GM19043 (cell line): ENCODE results near the gene WIZ.

Source experiments
- ATAC-seq: cut with Tn5 transposase; IDR thresholded peaks from one replicate; pipeline ENCODE4 v1.9.1; 2021; ENCODE audit warnings: low read depth; ENCODE audit not compliant: unreplicated experiment

Gene WIZ

DNA sequence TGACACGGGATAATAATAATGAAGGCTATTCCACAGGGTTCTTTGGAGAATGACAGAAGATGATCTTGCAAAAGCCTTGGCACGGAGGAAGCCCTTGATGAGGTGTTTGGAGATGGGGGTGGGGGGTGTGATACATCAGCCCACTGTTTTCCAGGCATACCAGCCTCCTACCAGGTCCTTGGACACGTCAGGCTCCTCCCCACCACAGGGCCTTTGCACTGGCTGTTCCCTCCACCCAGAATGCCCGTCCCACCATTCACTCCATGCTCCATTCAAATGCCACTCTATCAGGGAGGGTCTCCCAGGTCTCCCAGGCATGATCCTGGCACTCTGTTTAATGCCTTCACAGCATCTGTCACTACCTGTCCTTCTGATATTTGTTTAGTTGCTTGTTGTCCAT is 2.7 kb downstream of the WIZ start:
- ATAC-seq = no peak

DNA sequence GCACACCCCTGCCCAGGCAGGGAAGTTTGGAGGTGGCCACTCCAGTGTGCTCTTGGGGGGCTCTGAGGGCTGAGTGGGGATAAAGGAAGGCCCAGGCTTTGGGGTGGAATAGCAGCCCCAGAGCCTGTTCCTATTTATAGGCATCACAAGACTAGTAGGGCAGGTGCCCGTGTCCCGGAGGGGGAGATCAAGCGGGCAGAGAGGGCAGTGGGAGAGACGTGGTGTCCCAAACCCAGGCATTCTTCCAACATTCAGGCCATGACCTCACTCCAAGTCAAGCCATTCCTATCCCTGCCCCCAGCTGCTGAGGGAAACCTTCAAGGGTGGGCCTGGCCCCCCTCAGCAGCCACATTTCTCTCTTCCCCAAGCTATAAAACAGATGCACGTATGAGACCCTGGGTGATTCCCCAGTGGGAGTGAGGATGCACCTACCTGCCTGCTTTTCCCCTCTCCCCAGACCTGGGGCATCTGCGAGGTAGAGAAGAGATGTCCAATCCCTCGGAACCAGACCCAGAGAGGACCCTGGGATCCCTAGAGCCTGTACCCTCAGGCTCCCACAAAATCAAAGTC is 3.9 kb downstream of the WIZ start:
- no peak for ATAC-seq

DNA sequence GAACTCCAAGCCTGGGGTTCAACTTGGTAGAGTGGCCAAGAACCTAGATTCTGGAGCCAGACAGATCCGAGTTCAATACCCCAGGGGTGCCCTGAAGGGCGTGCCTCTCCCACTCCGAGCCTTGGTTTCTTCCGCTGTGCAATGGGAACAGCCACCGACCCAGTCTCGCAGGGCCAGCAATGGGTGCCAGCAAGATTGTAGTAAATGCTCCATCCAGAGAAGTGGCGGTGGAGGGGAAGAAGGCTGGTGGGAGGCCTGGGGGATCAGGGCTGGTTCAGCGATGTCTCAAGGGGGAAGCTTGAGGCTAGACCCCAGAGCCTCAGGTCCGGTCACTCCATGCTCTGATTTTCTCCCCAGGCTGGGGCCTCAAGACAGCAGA is 4.5 kb downstream of the WIZ start:
- ATAC-seq = no peak

DNA sequence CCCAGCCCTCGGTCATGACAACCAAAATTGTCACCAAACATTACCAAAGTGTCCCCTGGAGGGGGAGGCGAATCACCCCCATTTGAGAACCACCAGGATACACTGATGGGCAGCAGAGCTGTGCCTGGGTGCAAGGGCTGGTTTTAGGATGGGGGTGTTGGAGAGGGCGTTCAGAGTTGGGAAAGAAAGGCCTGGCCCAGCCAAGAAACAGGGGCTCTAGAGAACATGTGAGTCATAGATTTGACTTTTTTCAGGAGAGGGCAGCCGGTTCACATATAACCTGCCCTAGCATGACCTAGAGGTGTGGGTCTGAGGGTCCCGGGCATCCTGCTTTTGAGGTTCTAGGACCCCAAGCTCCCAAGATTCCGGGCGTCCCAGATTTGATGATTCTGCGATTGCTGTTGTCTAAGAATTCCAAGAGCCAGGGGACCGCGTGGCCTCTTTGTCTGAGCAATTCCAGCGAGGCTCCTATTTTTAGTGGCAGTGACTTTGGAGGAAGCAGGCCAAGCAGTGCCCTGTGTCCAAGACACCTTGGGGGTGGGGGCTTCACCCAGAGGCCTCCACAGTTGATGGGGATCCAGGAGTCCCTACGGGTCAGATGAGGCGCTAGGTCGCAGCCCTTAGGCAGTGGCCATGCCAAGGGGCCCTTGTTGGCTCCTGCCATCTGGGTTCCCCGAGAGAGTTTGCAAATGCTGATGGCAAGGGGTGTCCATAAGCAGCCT is 5.1 kb downstream of the WIZ start:
- ATAC-seq = no peak

DNA sequence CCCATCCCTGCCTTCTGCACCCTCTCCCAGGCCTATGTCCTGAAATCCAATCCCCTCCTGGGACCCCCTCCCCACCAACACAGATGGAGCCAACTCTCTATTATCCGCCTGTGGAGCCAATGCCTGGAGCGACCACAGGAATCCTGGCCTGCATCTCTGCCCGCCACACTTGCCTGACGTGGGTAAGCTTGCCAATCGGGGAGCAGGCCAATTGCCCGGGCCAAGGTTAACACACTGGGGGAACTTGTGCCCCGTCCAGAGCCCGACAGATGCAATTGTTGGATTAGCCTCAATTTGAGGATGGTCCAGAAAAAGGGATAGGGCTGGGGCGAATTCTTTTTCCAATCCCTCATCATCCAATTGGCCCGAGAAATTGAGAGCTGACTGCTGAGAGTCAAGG is 5.9 kb downstream of the WIZ start:
- ATAC-seq = no peak

DNA sequence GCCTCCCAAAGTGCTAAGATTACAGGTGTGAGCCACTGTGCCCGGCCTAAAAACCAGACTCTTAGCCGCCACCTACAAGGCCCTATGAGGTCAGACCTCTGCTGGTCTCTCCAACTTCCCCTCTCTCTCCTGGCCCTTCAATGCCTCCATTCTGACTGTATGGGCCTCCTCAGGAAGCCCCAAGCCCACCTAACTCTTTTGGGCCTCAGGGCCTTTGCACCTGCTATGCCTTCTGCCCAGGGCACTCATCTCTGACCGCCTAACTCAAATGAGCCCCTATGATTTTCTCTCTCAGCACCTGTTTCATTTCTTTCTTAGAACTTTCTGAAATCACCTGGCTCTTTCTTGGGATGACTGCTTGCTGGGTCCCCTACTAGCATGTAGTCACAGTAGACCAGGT is 6.4 kb downstream of the WIZ start:
- ATAC-seq = no peak

DNA sequence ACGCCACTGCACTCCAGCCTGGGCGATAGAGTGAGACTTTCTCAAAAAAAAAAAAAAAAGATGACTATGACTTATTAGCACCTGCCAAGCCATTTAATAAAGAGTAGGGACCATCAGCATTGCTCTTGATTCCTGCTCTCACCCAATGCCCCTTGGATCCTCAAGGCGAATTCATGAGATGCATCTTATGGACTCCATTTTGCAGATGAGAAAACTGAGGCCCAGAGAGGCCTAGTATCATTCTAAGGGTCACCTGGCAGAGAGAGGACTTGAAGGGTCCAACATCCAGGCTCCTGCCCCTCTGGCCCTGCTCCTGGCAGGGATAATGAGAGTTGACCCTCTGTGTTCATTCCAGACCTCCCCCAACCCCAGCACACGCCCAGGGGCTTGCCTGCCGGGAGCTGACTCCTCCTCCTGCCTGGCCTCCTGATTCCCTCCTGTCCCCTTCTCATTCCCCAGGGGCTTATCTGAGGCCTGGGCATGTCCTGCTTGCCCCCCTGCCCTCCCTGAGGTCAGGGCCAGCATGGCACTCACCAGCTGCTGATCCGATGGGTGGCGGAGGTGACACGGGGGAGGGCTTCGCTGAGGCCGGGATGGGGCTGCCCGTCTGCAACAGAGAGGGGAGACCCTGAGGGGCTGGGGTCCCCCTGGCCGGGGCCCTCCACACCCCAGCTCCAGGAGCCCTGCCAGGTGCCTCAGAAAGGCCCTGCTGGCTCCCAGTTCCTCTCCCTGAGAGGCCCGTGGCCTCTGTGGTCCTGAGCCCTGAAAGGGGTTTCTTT is 7.4 kb downstream of the WIZ start:
- no peak for ATAC-seq

DNA sequence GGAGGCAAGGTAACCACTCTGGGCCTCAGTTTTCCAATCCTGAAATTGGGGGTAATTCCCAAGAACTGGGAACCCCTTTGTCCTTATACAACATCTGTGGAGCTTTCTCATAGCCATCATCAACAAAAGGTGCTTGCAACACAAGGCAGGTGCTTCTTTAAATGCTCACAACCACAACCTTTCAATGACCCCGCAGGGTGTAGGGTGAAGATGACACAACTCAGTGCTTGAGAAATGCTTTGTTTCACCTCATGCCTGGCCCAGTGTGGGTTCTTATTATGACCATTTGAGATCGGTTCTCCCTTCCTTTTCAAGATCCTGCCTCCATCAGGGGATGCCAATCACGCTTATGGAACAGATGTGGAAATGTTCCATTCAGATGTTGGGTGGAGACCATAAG is 8.4 kb downstream of the WIZ start:
- ATAC-seq = no peak

DNA sequence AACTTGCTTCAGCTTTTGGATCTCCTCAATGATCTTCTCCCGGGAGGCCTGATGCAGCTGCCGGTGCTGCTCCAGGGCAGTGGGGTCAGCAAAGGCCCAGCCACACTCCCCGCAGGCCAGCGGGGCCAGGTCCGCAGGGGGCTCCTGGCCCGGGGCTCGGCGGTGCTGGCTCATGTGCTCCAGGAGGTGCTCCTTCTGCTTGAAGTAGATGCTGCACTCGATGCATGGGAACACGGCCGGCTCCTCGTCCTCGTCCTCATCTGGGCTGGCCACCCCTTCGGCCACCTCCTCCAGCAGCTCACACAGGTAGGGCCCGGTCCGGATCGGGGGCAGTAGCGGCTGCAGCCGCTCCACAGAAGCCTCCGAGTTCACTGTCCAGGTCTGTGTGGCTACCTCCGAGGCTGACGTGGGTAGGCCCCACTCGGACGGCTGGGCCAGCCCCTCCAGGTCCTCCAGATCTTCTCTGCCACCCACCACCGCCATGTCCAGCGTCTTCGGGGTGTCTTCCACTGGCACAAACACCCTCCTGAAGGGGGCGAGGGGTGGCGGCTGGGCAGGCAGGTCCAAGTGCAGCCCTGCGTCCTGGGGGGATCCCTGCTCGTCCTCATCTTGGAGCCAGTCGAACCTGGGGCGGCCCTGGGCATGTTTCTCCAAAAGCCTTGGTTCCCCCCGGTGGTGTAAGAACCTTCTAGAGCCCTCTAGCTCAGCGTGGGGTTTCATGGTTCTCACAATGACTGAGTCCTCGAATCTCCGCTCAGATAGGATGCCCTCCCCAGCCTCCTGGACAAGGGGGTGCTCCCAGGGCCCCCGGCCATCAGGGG is 9.7 kb downstream of the WIZ start:
- no peak for ATAC-seq

DNA sequence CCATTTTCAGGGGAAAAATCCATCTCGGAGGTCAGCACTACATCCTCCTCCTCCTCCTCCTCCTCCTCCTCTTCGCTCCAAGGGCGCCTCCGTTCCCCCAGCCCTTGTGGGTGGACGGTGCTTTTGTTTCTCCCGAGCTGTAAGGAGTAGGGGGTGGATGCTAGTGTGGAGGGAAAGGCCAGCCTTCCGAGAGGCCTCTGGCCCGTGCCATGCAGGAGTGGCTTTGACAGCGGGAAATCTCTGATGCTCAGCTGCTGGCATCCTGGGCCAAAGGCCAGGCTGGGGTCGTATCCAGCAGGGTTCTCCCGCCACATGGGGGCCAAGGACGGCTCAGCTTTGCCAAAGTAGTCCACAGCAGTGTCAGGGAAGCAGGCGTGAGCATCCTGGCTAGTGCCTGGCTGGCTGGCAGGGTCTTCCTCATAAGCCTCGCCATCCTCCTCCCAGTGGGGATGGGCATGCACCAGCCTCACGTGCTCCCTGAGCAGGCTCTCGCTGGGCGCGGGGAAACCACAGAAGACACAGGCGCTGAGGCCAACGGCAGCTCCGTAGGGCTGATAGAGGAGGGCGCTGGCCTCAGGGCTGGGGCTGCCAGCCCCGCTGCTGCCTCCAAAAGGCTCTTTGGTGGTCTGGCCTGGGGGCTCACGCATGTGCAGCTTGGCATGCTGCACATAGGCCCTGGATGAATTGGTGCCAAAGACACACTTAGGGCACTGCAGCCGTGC is 10.5 kb downstream of the WIZ start:
- no peak for ATAC-seq

DNA sequence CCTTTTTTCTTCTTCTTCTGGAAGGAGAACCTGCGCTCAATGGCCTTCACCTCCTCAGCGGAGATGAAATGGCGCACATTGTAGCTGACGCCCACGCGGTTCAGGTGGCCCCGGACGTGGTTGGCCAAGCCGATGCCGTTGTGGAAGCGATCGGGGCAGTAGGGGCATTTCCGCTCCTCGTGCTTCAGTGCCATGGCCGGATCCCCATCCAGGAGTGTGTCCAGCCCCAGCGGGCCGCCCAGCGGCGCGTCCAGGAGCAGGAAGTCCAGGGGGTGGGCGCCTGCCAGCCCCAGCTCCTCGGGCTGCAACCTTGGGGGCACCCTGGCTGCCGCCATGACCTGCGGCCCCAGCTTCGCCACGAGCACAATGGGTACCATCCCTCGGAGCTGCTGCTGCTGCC is 11.2 kb downstream of the WIZ start:
- no peak for ATAC-seq

DNA sequence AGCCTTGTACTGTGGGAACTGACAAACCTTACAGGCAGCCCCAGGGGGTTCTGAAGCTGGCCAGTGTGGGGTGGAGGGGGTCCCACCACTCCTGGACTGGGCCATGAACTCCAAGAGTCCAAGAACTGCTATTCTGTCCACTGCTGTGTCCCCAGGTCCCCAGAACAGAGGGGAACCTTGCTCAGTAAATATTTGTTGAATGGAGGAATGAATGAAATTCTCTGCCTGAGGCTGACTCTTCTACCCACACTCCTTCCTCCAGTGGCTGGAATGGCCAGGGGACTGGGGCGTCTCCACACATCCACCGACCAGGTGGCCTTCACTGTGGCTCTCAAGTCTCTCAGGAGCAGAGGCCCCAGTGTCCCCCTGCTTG is 11.6 kb downstream of the WIZ start:
- ATAC-seq = no peak

DNA sequence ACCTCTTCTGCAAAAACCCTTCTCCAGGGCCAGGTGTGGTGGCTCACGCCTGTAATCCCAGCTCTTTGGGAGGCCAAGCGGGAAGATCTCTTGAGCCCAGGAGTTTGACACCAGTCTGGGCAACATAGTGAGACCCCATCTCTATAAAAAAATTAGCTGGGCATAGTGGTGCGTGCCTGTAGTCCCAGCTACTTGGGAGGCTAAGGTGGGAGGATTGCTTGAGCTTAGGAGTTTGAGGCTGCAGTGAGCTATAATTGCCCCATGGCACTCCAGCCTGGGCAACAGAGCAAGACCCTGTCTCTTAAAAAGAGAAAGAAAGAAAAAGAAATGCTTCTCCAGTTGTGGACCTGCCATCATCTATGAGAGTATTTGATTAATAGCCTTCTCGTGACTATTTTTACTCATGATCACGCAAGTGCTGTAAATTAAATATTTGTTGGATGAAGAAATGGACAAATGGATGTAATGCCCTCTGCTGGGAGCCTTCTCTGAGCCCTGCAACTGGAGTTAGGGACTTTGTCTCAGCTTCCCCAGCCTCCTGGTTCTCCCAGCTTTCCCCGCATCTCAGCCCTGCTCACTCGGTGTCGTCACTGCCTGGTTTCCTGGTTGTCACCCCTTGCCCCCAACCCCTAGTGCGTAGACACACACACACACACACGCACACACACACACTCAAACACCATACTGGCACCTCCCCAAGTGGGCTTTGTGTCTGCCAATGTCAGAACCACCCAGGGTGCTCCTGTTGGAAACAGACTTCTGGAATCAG is 12.2 kb downstream of the WIZ start:
- ATAC-seq = no peak

DNA sequence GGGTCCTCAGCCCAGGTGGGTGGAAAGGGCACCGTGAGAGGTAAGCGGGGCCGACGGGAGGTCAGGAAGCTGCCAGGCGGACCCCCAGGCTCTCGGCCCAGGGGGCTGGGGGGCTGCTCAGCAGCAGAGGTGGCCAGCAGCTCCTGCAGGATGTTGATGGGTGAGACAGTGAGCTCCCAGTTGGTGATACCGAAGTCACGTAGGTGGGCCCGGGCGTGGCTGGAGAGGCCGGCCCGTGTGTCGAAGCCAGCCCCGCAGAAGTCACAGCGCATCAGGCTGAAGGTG is 13.0 kb downstream of the WIZ start:
- no peak for ATAC-seq

DNA sequence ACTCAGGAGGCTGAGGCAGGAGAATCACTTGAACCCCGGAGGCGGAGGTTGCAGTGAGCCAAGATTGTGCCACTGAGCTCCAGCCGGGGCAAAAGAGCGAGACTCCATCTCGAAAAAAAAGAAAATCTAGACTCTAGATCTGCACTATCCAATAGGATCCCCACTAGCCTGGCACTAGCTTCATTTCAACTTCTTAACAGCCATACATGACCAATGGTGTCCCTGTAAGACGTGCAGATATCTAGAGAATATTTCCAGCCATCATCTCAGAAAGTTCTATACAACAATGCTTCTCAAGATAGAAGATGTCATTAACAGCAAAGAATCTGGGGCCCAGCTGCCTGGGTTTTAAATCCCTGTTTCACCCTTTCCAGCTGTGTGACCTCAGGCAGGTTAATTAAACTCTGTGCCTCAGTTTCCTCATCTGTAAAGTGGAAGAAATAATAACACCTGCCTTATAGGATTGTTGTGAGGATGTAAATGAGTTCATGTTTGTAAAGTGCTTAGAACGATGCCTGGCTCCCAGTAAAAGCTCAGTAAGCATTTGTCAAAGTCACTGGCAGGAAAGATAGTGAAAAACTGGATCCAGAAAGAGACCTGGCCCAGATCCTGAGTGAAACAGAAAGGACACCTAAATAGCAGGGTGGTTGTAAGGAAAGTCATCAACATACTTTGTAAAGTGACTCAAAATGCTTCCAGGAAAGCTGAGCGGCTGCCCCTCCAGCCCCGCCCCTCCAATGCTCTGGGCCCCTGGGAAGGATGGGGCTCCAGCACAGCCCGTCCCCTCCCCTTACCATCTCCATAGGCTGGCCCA is 13.5 kb downstream of the WIZ start:
- no peak for ATAC-seq

DNA sequence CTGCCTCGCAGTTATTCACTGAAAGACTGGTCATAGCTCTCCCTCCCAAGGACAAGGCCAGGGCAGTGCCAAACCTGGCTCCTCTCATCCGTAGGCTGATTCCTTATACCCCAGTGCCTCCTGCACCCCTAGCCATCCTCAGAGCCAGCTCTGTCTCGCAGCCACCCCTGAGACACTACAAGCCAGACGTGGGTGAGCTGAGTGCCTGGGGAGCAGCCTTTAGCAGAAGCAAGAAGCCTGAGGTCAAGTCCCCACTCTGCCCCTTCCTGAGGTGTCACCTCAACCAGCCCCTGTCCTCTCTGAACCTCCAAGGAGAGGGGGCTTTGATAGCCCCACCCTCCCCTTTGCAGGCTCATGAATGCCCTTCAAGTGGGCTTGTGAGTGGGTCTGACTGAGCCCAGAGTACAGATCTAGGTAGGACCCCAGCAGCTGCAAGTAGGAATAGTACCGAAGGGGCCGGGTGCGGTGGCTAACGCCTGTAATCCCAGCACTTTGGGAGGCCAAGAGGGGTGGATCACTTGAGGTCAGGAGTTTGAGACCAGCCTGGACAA is 16.2 kb downstream of the WIZ start:
- ATAC-seq = no peak

DNA sequence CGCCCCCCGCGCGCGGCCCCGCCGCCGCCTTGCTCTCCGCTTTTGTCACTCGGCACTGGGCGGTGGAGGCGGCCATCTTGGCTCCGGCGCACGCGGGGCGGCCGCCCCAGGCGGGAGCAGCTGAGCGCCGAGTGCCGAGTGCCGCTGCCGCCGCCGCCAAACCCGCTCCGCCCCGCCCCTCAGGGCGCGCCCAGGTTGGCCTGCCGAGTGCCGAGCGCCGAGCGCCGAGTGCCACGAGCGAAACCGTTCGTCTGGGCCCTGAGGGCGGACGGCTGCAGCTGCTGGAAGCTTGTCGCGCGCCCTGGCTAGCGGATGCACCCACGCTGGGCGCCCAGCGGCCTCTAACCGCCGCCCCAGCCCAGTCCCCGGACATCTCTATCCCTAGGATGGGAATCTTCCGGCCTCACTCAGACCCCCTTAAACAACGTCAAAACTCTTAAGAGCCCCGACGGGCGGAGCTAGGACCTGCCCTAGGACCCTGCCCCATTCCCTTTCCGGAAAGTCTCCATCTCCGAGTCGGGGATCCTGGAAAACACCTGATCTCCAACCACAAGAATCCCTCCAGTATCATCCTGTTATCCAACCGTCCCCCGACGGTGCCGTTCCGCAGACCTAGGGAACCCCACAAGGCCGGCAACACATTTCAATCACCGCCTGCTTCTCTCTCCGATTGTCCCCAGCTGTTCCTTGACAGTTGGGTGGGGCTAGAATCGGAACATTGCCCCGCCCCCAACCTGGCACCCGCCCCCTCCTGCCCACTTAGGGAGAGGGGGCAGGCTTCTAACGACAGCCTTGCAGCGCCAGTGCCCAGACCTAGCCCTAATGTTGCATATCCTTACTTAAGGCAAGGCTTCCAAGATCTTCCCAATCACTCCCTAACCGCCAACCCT is 16.9 kb downstream of the WIZ start:
- ATAC-seq = no peak

DNA sequence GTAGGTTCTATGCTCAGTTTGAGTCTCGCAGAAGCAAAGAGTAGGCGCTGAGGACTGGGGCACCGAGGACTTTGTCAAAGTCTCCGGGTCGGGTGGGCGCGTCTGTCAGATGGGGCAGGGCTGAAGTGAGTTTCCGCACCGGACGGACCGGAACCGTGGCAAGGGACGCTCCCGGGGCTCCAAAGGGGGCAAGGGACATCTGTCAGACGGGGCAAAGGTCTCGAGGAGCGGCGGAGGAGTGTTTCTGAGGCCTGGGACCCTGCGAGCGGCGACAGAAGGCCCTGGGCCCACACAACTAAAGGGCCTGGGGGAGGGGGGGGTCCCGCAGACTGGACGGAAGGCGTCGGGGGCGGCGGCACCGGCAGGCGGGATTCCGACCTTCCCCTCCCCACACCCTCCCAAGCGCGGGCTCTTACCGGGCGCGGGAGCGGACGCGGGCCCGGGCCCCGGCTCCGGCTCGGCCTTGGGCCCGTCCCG is 17.7 kb downstream of the WIZ start:
- ATAC-seq = no peak
